ENCODE data around the gene TRIP4.
"Not testable (repeated sequence)": the region's sequence is repeated elsewhere in the genome, so short reads cannot be mapped to it uniquely, and the experiment has no call there.

The TRIP4 gene

GRCh38 chr15:64387562-64388168 is at the start of gene TRIP4:
Gene TRIP4 (plus strand): TSS chr15:64387836. CDS start chr15:64387864, 28 bp downstream.
- FAIRE-seq = peak; percentile 82
- peak; percentile 92 for DNase-seq (ENCODE audit: insufficient read length, low spot score)

- no peak for FAIRE-seq
- DNase-seq (ENCODE audit: insufficient read length, low spot score) = no peak
Observed at GRCh38 chr15:64340355-64340754, 47.3 kb upstream of the TRIP4 start.

GRCh38 chr15:64341961-64342360 is 45.7 kb upstream of the TRIP4 start:
- DNase-seq (ENCODE audit: insufficient read length, low spot score) (no peak), FAIRE-seq (no peak)

- FAIRE-seq (no peak), DNase-seq (ENCODE audit: insufficient read length, low spot score) (no peak)
Observed at GRCh38 chr15:64343222-64343621, 44.4 kb upstream of the TRIP4 start.

- DNase-seq (ENCODE audit: insufficient read length, low spot score) = no peak
Observed at GRCh38 chr15:64343841-64344240, 43.8 kb upstream of the TRIP4 start.

GRCh38 chr15:64344651-64345294 is 42.9 kb upstream of the TRIP4 start:
- DNase-seq (ENCODE audit: insufficient read length, low spot score) (no peak), FAIRE-seq (no peak)

More at GRCh38 chr15:64343841-64344240, 43.8 kb upstream of the TRIP4 start:
- FAIRE-seq = no peak

GRCh38 chr15:64346242-64346641 is 41.4 kb upstream of the TRIP4 start:
- not testable (repeated sequence) for DNase-seq (ENCODE audit: insufficient read length, low spot score); FAIRE-seq

- FAIRE-seq = no peak
- DNase-seq (ENCODE audit: insufficient read length, low spot score) = no peak
Observed at GRCh38 chr15:64348455-64348854, 39.2 kb upstream of the TRIP4 start.

GRCh38 chr15:64349375-64349774 is 38.3 kb upstream of the TRIP4 start:
- DNase-seq (ENCODE audit: insufficient read length, low spot score) (no peak), FAIRE-seq (no peak)

- DNase-seq (ENCODE audit: insufficient read length, low spot score) (no peak), FAIRE-seq (no peak)
Observed at GRCh38 chr15:64351265-64351664, 36.4 kb upstream of the TRIP4 start.

GRCh38 chr15:64354688-64355344 is 32.8 kb upstream of the TRIP4 start:
- FAIRE-seq (no peak), DNase-seq (ENCODE audit: insufficient read length, low spot score) (no peak)

- DNase-seq (ENCODE audit: insufficient read length, low spot score) (peak; percentile 12), FAIRE-seq (no peak)
Observed at GRCh38 chr15:64355348-64355943, 32.2 kb upstream of the TRIP4 start.

- FAIRE-seq (peak; percentile 91), DNase-seq (ENCODE audit: insufficient read length, low spot score) (peak; percentile 90)
Observed at GRCh38 chr15:64355944-64356709, 31.5 kb upstream of the TRIP4 start, which contains the start of gene CSNK1G1. Gene CSNK1G1 (minus strand): TSS chr15:64356173. CDS start chr15:64300499, 55,674 bp downstream.

GRCh38 chr15:64356710-64357040 is 31.0 kb upstream of the TRIP4 start:
- DNase-seq (ENCODE audit: insufficient read length, low spot score) (no peak), FAIRE-seq (no peak)

GRCh38 chr15:64361259-64361658 is 26.4 kb upstream of the TRIP4 start:
- FAIRE-seq = no peak
- no peak for DNase-seq (ENCODE audit: insufficient read length, low spot score)

GRCh38 chr15:64369078-64369607 is 18.5 kb upstream of the TRIP4 start:
- FAIRE-seq (no peak), DNase-seq (ENCODE audit: insufficient read length, low spot score) (no peak)

GRCh38 chr15:64371383-64371782 is 16.3 kb upstream of the TRIP4 start:
- DNase-seq (ENCODE audit: insufficient read length, low spot score); FAIRE-seq: not testable (repeated sequence)

GRCh38 chr15:64373360-64373759 is 14.3 kb upstream of the TRIP4 start:
- no peak for DNase-seq (ENCODE audit: insufficient read length, low spot score)
- FAIRE-seq = no peak

- no peak for FAIRE-seq
- DNase-seq (ENCODE audit: insufficient read length, low spot score) = no peak
Observed at GRCh38 chr15:64379216-64379960, 8.2 kb upstream of the TRIP4 start.
